Endothelial cell of hepatic sinusoid (primary cell): Measurements from ENCODE around the gene ZNF717.
"Not testable (repeated sequence)": the region's sequence is repeated elsewhere in the genome, so short reads cannot be mapped to it uniquely, and the experiment has no call there.

Source experiments
- in situ Hi-C: cut with HindIII; loops from 2 replicates; pipeline ENCODE4 v1.10.0; 2017; ENCODE audit warnings: low sequenced_read_pairs

ZNF717 gene

GRCh38 chr3:75785081-75785755, at the start of gene ZNF717:
ZNF717 (minus strand) TSS chr3:75785549; CDS start chr3:75783362, 2,187 bp downstream.
- in situ Hi-C loops, result not testable (repeated sequence)

- in situ Hi-C loops, result not testable (repeated sequence)
These were observed 45.7 kb upstream of the ZNF717 start for GRCh38 chr3:75831076-75831475.

- in situ Hi-C loops, result not testable (repeated sequence)
These were observed 32.7 kb upstream of the ZNF717 start for GRCh38 chr3:75818019-75818418.

- in situ Hi-C loops, result not testable (repeated sequence)
These were observed 31.2 kb upstream of the ZNF717 start for GRCh38 chr3:75816287-75817180.

GRCh38 chr3:75814797-75815196, 29.4 kb upstream of the ZNF717 start:
- in situ Hi-C loops, result no loop called here

GRCh38 chr3:75782506-75782905, 2.8 kb downstream of the ZNF717 start:
- in situ Hi-C loops, result no loop called here

- in situ Hi-C loops, result no loop called here
These were observed 4.1 kb downstream of the ZNF717 start for GRCh38 chr3:75781079-75781745.

- in situ Hi-C loops, result not testable (repeated sequence)
These were observed 7.6 kb downstream of the ZNF717 start for GRCh38 chr3:75777742-75778141.

GRCh38 chr3:75771631-75772030, 13.7 kb downstream of the ZNF717 start:
- in situ Hi-C loops, result not testable (repeated sequence)

- in situ Hi-C loops, result no loop called here
These were observed 16.9 kb downstream of the ZNF717 start for GRCh38 chr3:75768303-75769017.

GRCh38 chr3:75737831-75738493, 47.4 kb downstream of the ZNF717 start:
- in situ Hi-C loops, result no loop called here

GRCh38 chr3:75727985-75728384, 57.4 kb downstream of the ZNF717 start:
- in situ Hi-C loops, result no loop called here

GRCh38 chr3:75692061-75692460, 93.3 kb downstream of the ZNF717 start:
- in situ Hi-C loops, result no loop called here

- in situ Hi-C loops, result no loop called here
These were observed 98.0 kb downstream of the ZNF717 start for GRCh38 chr3:75687323-75687722.
